Activated CD4-positive, alpha-beta T cell treated with anti-CD3 and anti-CD28 coated beads, Interleukin-2, amount 10 ng/mL, durations not matched to agents 7 days and 5 days (primary cell): Measurements from ENCODE around the gene EEFSEC. TPM values are rescaled to one million over a fixed set of nuclear protein-coding genes. Genes with fewer than 3 reads are reported as not detected.

Experiments used
- CTCF ChIA-PET: fragments of 350-600 bp; sonication (Branson Sonifier 250); formaldehyde crosslinking; loops from one replicate; lab custom pipeline; 2021; ENCODE audit warnings: antibody characterized with exemption; lab: Charles Lee
- POLR2A ChIA-PET: fragments of 350-600 bp; sonication (Branson Sonifier 250); formaldehyde crosslinking; loops from one replicate; lab custom pipeline; 2021; ENCODE audit warnings: antibody characterized with exemption; lab: Charles Lee
- DNase-seq: peaks from one replicate; pipeline ENCODE4 v3.0.0-alpha.2; 2020
- H3K27ac Mint-ChIP-seq: one replicate; pipeline ENCODE4 v1.8.0; 2021; ENCODE audit warnings: mild to moderate bottlenecking, moderate library complexity, mixed read lengths
- H3K27me3 Mint-ChIP-seq: one replicate; pipeline ENCODE4 v1.8.0; 2021; ENCODE audit warnings: mixed read lengths
- H3K36me3 Mint-ChIP-seq: one replicate; pipeline ENCODE4 v1.8.0; 2021; ENCODE audit warnings: low read depth, mixed read lengths
- H3K4me1 Mint-ChIP-seq: one replicate; pipeline ENCODE4 v1.8.0; 2021; ENCODE audit warnings: mixed read lengths
- H3K4me3 Mint-ChIP-seq: one replicate; pipeline ENCODE4 v1.8.0; 2021; ENCODE audit warnings: mild to moderate bottlenecking, moderate library complexity, mixed read lengths
- H3K9me3 Mint-ChIP-seq: one replicate; pipeline ENCODE4 v1.8.0; 2021; ENCODE audit warnings: mixed read lengths
- total RNA-seq, 2 experiments: library from RNA; stranded (reverse); gene quantifications; one replicate each; pipeline ENCODE4 v1.2.3, GENCODE V29; 2021

The EEFSEC gene
- total RNA-seq, 2 experiments from 2014 or later = 16.6 to 17.1 TPM

DNA sequence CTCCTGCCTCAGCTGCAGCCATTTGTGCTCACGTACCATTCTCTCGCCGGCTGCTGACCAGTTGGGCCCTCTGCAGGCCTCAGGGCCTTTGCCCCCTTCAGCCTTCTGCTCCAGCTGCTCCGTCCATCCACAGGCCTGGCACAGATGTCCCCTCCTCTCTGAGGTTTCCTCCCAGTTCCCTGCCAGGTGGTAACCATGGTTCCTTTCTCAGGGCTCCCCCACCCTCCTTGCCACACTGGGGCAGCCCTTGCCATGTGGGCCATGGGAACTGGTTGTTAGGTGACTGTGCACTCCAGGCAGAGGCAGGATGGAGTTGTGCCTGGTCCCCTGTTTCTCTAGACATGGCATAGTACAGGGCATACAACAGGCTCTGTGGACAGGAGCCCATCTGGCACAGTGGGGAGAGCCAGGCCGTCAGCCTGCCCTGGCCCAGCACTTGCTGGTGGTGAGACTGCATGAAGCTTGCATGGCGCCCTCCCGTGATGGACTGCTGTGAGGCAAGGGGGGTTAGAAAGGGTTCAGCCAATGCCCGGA, 164.5 kb downstream of the EEFSEC start:
- Mint-ChIP-seq H3K4me1 (peaks cover 28% of the 10 kb centered on the region), H3K27ac (peak overlapping the region; percentile 84), H3K4me3 (no peak overlapping the region), H3K27me3 (no peaks in the 10 kb centered on the region), H3K36me3 (peaks cover 2% of the 10 kb centered on the region), H3K9me3 (no peaks in the 10 kb centered on the region)
- ChIA-PET POLR2A (no interaction called here), CTCF (interaction anchor here (0.6 kb wide), 1 partner anchor 85 kb away, joined by 3 read pairs; no protein-coding TSS in a partner anchor)
- no peak for DNase-seq

DNA sequence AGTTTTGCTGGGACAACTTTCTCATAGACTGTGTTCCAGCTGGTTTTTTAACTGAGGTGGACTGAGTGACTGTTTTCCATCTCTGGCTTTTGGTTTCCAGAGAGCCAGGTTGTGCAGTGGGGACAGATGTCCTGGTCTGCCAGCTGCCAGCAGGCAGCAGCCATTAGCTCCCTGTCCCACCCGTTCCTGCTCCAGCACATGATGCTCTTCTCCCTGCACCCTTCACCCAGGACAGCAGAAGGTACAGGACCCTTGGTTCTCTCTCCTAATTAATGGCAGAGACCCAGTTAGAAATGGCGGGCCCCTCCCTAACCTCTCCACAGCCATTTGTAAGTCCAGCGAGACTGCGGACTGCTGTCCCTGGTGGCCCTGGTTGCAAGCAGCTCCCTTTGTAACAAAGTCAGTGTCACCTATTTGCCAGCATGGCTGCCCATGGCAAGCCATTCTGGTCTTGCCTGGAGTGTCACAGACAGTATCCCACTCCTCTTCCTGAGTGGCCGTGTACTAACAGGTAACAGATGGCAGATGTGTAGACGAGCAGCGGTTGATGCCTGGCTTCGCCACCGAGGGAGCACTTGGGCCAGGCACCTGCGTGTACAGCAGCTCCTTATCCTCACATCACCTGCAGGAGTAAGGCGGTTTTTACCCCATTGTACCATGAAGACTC, 165.1 kb downstream of the EEFSEC start:
- DNase-seq = no peak
- Mint-ChIP-seq H3K4me1 (peaks cover 28% of the 10 kb centered on the region), H3K27me3 (no peaks in the 10 kb centered on the region), H3K27ac (peak overlapping the region; percentile 54), H3K4me3 (no peak overlapping the region), H3K36me3 (peaks cover 2% of the 10 kb centered on the region), H3K9me3 (no peaks in the 10 kb centered on the region)
- ChIA-PET POLR2A (no interaction called here), CTCF (interaction anchor here (0.6 to 1.2 kb wide), 2 partner anchors 84 to 109 kb away, joined by 3 read pairs; no protein-coding TSS in a partner anchor)

DNA sequence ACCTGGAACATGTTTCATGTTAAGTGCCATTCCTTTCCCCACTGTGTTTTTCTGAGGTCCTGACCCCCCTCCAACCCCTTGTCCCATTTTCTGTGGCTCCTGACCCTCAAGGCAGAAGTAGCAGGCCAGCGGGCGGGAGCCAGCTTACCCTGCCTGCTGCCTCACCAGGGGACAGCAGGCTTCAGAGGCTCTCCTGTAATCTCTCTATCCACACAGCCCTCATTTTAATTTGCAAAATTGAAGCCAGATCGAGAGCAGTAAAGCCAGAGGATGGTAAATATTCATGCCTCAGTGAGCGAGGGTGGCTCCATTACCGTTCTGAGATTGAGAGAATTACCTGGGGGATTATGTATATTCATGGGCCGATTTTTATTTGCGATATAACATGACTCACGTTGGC, 165.8 kb downstream of the EEFSEC start:
- peak overlapping the region; percentile 60 for H3K27ac Mint-ChIP-seq
- no peaks in the 10 kb centered on the region for H3K27me3 Mint-ChIP-seq
- H3K36me3 Mint-ChIP-seq = peaks cover 2% of the 10 kb centered on the region
- ChIA-PET POLR2A (no interaction called here), CTCF (interaction anchor here (1.2 kb wide), 1 partner anchor 108 kb away, joined by 3 read pairs; no protein-coding TSS in a partner anchor)
- DNase-seq = no peak
- H3K4me3 Mint-ChIP-seq = no peak overlapping the region
- no peaks in the 10 kb centered on the region for H3K9me3 Mint-ChIP-seq
- H3K4me1 Mint-ChIP-seq = peaks cover 24% of the 10 kb centered on the region

DNA sequence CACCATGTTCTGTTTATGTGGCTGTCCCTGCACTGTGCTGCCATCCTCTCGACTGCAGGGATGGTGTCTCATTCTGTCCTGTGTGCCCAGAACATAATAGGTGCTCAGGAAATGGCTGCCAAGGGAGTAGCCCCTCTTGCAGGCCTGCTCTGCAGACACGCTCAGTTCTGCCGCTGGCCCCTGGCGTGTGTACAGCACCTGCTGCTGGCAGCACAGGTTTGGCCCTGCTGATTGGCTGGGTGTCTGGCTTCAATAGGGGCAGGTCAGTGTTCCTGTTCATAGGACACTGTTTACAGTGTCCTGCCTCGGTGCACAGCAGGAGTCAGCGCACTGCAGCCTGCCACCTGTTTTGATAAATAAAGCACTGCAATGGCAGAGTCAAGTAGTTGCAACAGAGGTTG, 166.5 kb downstream of the EEFSEC start:
- CTCF ChIA-PET = interaction anchor here (1.2 kb wide), 1 partner anchor 107 kb away, joined by 3 read pairs; no protein-coding TSS in a partner anchor

DNA sequence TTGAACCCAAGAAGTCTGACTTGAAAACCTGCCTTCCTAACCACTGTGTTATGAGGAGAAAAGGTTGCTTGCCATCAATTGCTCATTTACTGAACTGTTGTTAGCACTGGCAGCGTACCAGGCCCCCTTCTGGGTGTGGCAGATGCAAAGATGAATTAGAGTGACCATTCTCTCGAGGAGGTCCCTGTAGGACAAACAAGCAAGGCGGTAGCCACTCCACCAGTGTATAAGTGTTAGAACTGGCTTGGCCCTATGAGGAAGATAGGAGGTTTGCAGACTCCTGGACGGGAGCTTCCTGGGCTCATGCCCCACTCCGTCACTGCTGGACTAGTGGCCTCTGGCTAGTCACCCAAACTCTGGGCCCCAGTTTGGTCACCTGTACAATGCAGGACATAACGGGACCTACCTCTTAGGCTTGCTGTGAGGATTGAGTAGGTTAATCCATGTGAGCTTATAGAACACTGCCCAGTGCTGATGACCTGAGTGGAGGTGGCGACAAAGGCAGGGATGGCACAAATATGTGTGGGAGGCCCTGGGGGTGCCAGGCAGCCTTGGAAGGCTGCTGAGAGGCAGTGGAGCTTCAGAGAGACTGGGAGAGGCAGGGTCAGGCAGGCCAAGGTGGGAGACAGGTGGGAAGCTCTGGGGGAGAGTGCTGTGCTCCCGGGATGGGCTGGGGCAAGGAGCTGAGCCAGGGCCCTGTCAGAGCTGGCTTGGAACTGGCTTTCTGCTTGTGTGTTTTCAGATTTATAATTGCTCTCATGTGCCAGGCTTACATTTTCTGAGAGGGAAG, 167.5 kb downstream of the EEFSEC start:
- H3K27ac Mint-ChIP-seq = peak overlapping the region; percentile 13
- CTCF ChIA-PET = interaction anchor here (1.0 to 1.3 kb wide), 2 partner anchors 14 to 133 kb away, joined by 3 read pairs; no protein-coding TSS in a partner anchor
- no peaks in the 10 kb centered on the region for H3K36me3 Mint-ChIP-seq
- H3K4me3 Mint-ChIP-seq = no peak overlapping the region
- POLR2A ChIA-PET = interaction anchor here (0.6 kb wide), 1 partner anchor 51 kb away, joined by 3 read pairs; no protein-coding TSS in a partner anchor
- H3K4me1 Mint-ChIP-seq = peaks cover 18% of the 10 kb centered on the region
- no peaks in the 10 kb centered on the region for H3K9me3 Mint-ChIP-seq
- H3K27me3 Mint-ChIP-seq = no peaks in the 10 kb centered on the region
- DNase-seq = no peak

More for the DNA sequence above, 166.5 kb downstream of the EEFSEC start:
- DNase-seq = no peak
- no peak overlapping the region for H3K27ac Mint-ChIP-seq
- no peaks in the 10 kb centered on the region for H3K9me3 Mint-ChIP-seq
- H3K27me3 Mint-ChIP-seq = no peaks in the 10 kb centered on the region
- no peak overlapping the region for H3K4me3 Mint-ChIP-seq
- peaks cover 24% of the 10 kb centered on the region for H3K4me1 Mint-ChIP-seq
- POLR2A ChIA-PET = no interaction called here
- peaks cover 2% of the 10 kb centered on the region for H3K36me3 Mint-ChIP-seq

DNA sequence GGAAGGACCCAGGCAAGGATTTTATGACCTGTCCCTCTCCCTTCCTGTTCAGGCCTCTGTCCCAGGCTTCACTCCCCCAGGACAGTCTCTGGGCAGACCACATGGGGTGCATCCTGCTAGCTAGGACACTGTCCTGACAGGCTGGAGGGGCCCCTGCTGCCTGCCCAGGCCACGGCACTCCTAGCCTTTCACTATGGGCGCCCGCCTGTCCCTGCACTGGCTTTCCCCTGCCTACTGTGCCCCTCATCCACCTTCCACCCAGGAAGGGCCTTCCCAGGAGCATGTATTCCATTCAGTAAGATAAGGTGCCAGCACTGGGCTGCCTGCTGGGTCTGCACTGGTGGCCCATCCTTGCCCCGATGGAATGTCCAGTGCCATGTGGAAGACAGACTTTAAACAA, 168.1 kb downstream of the EEFSEC start:
- Mint-ChIP-seq H3K4me3 (no peak overlapping the region), H3K4me1 (peaks cover 18% of the 10 kb centered on the region), H3K36me3 (no peaks in the 10 kb centered on the region), H3K27ac (no peak overlapping the region), H3K9me3 (no peaks in the 10 kb centered on the region), H3K27me3 (no peaks in the 10 kb centered on the region)
- ChIA-PET CTCF (interaction anchor here (0.8 to 1.7 kb wide), 8 partner anchors 8 to 225 kb away, joined by 3 to 5 read pairs (median 3); no protein-coding TSS in a partner anchor), POLR2A (no interaction called here)
- no peak for DNase-seq

DNA sequence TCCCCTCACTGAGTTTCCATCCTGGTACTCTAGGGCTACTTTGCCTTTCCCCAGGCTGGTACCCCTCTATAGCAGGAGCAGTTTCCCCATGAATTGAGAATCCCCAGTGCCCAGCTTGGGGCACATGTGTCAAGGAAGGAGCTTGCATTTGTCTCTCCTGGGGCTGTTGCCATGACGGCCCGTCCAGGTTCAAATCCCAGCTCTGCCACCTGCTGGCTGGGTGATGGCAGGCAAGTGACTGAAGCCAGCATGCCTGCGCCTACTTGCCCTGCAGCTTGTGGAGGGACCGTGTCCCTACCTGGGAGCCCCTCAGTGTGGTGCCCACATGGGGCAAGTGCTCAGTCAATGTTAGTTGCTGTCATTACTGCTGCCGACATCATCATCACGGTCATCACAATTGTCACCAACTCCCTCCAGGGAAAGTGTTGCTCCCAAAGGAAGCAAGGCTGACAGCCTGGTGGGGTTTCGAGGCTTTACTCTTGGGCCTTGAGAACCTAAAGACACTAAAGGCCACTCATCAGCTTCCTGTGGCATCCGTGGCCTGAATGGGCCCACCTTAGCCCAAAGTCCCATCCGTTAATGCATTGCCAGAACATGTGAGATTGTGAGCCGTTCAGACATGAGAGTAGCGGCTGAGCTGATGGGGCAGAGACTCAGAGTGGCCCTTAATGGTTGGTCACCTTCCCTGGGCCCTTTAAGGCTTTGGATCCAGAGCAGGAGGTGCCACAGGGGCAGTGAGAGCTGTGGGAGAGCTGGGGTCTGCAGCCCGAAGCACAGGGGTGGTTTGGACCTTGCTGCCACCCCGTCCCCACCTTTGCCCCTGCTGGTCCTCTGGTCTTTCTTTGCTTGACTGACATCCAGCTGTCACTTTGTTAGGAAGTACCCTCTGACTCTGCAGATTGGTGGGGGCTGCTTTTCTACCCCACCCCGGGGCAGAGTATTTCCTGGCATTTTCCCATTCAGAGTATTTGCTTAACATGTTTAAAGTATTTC, 169.0 kb downstream of the EEFSEC start:
- Mint-ChIP-seq H3K9me3 (no peaks in the 10 kb centered on the region), H3K27ac (no peak overlapping the region), H3K36me3 (no peaks in the 10 kb centered on the region), H3K4me3 (no peak overlapping the region), H3K4me1 (peaks cover 19% of the 10 kb centered on the region), H3K27me3 (no peaks in the 10 kb centered on the region)
- ChIA-PET POLR2A (no interaction called here), CTCF (interaction anchor here (0.7 to 1.7 kb wide), 11 partner anchors 9 to 247 kb away, joined by 3 to 5 read pairs (median 3); no protein-coding TSS in a partner anchor)
- peak; percentile 69 for DNase-seq

DNA sequence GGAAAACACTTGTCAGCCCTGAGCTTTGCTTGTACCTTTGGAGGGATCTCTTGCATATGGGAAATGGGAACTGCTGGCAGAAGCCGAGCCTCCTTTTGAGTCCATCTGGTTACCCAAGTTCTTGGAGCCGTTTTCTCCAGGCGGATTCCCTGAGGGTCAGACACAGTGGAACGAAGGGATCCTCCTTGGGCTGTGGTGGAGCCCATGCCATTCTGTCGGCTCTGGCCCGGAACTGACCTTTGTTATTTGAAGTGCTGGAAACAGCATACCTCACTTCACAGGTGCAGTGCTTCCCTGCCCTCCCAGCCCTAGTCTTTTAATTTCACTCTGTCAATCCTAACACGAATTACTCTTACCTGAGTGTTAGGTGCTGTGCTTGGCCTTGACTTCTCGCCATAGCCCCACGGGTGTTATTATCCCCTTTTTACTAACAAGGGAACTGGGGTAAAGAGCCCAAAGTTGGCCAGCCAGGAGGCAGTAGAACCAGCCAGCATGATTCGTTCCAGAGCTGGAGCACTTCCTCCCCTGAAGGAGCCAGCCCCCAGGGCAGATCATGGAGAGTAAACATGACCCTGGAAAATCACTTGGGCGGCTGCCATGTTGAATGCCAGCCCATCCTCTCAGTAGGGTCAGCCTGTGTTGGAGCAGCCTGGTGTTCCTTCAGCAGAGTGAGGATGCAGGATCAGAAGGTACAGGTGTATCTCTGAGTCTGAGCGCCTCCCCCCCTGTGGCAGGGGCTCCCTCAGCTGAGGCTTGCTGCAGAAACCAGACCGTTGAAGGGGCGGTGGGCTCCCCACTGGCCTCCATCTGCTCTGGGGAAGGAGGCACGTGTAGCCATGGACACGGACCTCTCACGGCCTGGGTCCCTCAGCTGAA, 170.2 kb downstream of the EEFSEC start:
- ChIA-PET CTCF (interaction anchor here (0.6 to 0.9 kb wide), 2 partner anchors 190 to 248 kb away, joined by 3 read pairs; no protein-coding TSS in a partner anchor), POLR2A (no interaction called here)
- Mint-ChIP-seq H3K27me3 (no peaks in the 10 kb centered on the region), H3K27ac (no peak overlapping the region), H3K9me3 (no peaks in the 10 kb centered on the region), H3K4me1 (peaks cover 19% of the 10 kb centered on the region), H3K4me3 (no peak overlapping the region), H3K36me3 (no peaks in the 10 kb centered on the region)
- DNase-seq = no peak

DNA sequence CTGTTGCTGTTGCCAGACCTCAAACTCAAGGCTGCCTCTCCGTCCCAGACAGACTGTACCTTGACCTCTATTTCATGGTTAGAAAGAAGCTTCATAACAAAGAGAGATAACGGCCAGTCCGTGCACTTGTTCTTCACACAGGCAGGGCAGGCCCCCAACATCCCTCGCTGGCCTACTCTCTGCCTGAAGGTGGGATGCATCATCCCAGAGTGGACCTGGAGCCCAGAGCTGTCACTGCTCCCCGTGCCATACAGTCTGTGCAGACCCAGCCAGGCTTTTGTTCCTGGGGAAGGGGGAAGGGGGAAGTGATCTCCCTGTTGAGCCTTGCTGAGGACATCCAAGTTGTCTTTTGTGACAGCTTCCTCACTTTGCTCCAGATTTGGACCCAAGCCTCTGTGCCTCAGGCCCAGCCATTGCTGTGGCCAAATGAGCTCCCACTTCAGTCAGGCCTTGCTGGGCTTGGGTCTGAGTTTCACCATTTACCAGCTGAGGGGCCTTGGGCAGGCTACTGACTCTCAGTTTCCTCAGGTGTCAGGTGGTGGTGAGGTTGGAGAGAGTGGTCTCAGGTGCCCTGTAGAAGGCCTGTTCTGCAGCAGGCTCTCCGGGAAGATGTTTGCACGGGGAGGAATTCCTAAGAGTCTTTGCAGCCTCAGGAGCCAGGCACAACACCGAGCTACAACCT, 171.8 kb downstream of the EEFSEC start:
- ChIA-PET POLR2A (no interaction called here), CTCF (interaction anchor here (1.0 to 1.2 kb wide), 3 partner anchors 17 to 293 kb away, joined by 3 to 4 read pairs (median 3); no protein-coding TSS in a partner anchor)
- Mint-ChIP-seq H3K9me3 (no peaks in the 10 kb centered on the region), H3K4me1 (peaks cover 19% of the 10 kb centered on the region), H3K27ac (no peak overlapping the region), H3K27me3 (no peaks in the 10 kb centered on the region), H3K4me3 (no peak overlapping the region), H3K36me3 (no peaks in the 10 kb centered on the region)
- no peak for DNase-seq

DNA sequence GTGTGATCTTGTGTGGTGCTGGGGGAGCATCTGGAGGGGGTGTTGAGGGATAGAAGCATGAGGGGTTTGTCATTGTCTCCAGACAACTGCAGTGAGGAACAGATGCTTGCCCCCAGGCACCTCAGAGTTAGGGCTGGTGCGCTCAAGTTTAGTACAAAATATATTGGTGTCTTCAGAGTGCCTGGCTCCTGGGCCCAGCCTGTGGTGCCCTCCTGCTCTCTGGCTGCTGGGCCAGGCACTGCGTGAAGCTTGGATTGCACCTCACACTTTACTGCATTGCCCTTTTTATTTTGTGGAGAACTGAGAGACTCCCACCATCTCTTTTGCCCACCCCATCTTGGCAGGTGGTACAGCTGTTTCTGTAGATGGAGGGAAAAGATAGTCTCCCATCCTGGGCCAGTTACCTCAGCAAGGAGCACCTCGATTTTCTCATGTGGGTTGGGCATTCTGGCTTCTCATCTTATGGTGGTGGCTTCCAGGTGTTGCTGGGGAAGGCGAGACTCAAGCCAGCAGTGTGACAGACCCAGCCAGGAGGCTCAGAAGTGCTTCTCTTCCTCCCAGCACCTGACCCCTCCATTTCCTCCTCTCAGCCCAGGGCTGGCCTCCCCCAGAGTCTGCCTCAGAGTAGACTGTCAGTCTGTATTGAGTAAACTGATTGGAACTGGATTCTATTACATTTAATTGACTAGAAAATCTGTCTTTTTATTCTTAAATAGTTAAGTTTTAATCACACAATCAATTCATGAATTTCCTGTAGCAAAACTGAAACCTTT, 173.0 kb downstream of the EEFSEC start:
- peaks cover 19% of the 10 kb centered on the region for H3K4me1 Mint-ChIP-seq
- no peak overlapping the region for H3K4me3 Mint-ChIP-seq
- H3K27me3 Mint-ChIP-seq = no peaks in the 10 kb centered on the region
- H3K36me3 Mint-ChIP-seq = no peaks in the 10 kb centered on the region
- DNase-seq = no peak
- ChIA-PET POLR2A (no interaction called here), CTCF (interaction anchor here (1.0 to 1.3 kb wide), 3 partner anchors 19 to 291 kb away, joined by 3 to 4 read pairs (median 3); no protein-coding TSS in a partner anchor)
- H3K27ac Mint-ChIP-seq = peak overlapping the region; percentile 78
- H3K9me3 Mint-ChIP-seq = no peaks in the 10 kb centered on the region
